ENCODE measurements around the gene ZSWIM5.
"Not testable (repeated sequence)": the region's sequence is repeated elsewhere in the genome, so short reads cannot be mapped to it uniquely, and the experiment has no call there.

DNA sequence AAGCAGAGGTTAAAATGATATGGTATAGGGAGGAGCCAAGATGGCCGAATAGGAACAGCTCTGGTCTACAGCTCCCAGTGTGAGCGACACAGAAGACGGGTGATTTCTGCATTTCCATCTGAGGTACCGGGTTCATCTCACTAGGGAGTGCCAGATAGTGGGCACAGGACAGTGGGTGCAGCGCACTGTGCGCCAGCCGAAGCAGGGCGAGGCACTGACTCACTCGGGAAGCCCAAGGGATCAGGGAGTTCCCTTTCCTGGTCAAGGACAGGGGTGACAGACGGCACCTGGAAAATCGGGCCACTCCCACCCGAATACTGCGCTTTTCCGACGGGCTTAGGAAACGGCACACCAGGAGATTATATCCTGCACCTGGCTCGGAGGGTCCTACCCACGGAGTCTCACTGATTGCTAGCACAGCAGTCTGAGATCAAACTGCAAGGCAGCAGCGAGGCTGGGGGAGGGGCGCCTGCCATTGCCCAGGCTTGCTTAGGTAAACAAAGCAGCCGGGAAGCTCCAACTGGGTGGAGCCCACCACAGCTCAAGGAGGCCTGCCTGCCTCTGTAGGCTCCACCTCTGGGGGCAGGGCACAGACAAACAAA is 26.4 kb downstream of the ZSWIM5 start:
- TF ChIP-seq, protein P1, sequence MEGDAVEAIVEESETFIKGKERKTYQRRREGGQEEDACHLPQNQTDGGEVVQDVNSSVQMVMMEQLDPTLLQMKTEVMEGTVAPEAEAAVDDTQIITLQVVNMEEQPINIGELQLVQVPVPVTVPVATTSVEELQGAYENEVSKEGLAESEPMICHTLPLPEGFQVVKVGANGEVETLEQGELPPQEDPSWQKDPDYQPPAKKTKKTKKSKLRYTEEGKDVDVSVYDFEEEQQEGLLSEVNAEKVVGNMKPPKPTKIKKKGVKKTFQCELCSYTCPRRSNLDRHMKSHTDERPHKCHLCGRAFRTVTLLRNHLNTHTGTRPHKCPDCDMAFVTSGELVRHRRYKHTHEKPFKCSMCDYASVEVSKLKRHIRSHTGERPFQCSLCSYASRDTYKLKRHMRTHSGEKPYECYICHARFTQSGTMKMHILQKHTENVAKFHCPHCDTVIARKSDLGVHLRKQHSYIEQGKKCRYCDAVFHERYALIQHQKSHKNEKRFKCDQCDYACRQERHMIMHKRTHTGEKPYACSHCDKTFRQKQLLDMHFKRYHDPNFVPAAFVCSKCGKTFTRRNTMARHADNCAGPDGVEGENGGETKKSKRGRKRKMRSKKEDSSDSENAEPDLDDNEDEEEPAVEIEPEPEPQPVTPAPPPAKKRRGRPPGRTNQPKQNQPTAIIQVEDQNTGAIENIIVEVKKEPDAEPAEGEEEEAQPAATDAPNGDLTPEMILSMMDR (IDR thresholded peaks at IDR 0.05) = not testable (repeated sequence)
- not testable (repeated sequence) for TF ChIP-seq POLR2A (IDR thresholded peaks at IDR 0.05)

Measured in body of pancreas (tissue), 4 donors.